Vagina (tissue), 2 donors: ENCODE measurements around the gene ICAM5. TPM values are rescaled to one million over a fixed set of nuclear protein-coding genes. Genes with fewer than 3 reads are reported as not detected.

Experiments used
- DNase-seq, 2 donors: peaks; one replicate each; pipeline ENCODE4 v3.0.0-alpha.2; 2017; ENCODE audit errors: extremely low spot score in 2 of 2
- H3K27ac ChIP-seq: fragments of 200-600 bp; sonication (generic); one replicate; pipeline ENCODE4 v1.5.1; 2019
- H3K27me3 ChIP-seq: fragments of 200-600 bp; sonication (generic); one replicate; pipeline ENCODE4 v1.5.1; 2019
- H3K36me3 ChIP-seq, 2 donors: fragments of 200-600 bp; sonication (generic); one replicate each; pipeline ENCODE4 v1.5.1; 2017 to 2019
- H3K4me1 ChIP-seq: fragments of 200-600 bp; sonication (generic); one replicate; pipeline ENCODE4 v1.5.1; 2019
- H3K4me3 ChIP-seq, 2 donors: fragments of 200-600 bp; sonication (generic); 1 replicate in 1 of 2; 2 replicates in 1 of 2; pipeline ENCODE4 v1.5.1; 2016 to 2019
- H3K9me3 ChIP-seq: fragments of 200-600 bp; sonication (generic); one replicate; pipeline ENCODE4 v1.5.1; 2019
- POLR2A ChIP-seq, 2 donors: fragments of 450-650 bp; IDR thresholded peaks; one replicate each; pipeline ENCODE4 v1.6.1; 2017; ENCODE audit warnings: antibody characterized with exemption in 2 of 2, mild to moderate bottlenecking in 2 of 2, moderate library complexity in 2 of 2
- POLR2AphosphoS5 ChIP-seq, 2 donors: sonication (generic); formaldehyde crosslinking; IDR thresholded peaks; one replicate each; pipeline ENCODE4 v1.9.0; 2017; ENCODE audit warnings: antibody characterized with exemption in 2 of 2, mild to moderate bottlenecking in 2 of 2, low read depth in 1 of 2; ENCODE audit not compliant: insufficient read depth in 1 of 2
- intact Hi-C: fragments of 100-400 bp; cut with DNase I; formaldehyde crosslinking; loops from one replicate; pipeline ENCODE4 v1.15.1; 2023
- total RNA-seq: library from RNA; depleted of rRNA; stranded (reverse); fragments of >200 nt; gene quantifications from one replicate; pipeline ENCODE4 v1.2.3, GENCODE V29; 2016
- TF ChIP-seq, protein P1 (sequence below), 3 experiments: fragments of 450-650 bp in 2 of 3; fragments of 200-600 bp in 1 of 3; sonication (generic) in 1 of 3; IDR thresholded peaks; one replicate each; pipeline ENCODE4 v1.5.1; 2017 to 2019; ENCODE audit warnings: antibody characterized with exemption in 3 of 3, mild to moderate bottlenecking in 2 of 3, moderate library complexity in 2 of 3

Gene ICAM5
- total RNA-seq, 1 donor from 2014 or later: 2.0 TPM

DNA sequence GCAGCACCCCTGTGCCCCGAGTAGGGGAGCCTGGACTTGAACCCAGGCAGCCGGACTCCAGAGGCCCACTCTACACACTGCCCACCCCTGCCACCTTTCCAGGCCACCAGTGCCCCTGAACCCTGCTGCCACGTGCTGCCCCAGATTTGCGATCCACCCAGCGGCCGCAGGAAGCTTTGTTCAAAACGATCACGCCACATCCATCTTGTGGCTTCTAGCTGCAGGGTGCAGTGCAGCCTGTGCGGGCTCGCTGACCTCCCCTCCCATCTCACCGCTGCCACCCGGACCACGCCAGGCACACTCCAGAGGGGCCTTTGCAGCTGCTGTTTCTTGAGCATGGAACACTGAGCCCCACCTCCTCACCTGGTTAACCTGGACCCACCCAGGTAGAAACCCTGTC lies 39.8 kb downstream of the ICAM5 start:
- Histone ChIP-seq H3K27me3 (no peaks in the 10 kb centered on the region), H3K4me3 (no peak overlapping the region), H3K36me3 (peaks cover 0 to 59% of the 10 kb centered on the region in 2 donors), H3K9me3 (no peaks in the 10 kb centered on the region), H3K4me1 (peaks cover 23% of the 10 kb centered on the region), H3K27ac (no peak overlapping the region)
- DNase-seq: no peak
- intact Hi-C loops: loop anchor here (5.0 kb wide), 1 partner anchor 58 kb away; no protein-coding TSS in a partner anchor
- TF ChIP-seq POLR2A (IDR thresholded peaks at IDR 0.05) (no peak), POLR2AphosphoS5 (IDR thresholded peaks at IDR 0.05; ENCODE audit: insufficient read depth in 1 of 2, low read depth in 1 of 2) (no peak)
- TF ChIP-seq, protein P1, sequence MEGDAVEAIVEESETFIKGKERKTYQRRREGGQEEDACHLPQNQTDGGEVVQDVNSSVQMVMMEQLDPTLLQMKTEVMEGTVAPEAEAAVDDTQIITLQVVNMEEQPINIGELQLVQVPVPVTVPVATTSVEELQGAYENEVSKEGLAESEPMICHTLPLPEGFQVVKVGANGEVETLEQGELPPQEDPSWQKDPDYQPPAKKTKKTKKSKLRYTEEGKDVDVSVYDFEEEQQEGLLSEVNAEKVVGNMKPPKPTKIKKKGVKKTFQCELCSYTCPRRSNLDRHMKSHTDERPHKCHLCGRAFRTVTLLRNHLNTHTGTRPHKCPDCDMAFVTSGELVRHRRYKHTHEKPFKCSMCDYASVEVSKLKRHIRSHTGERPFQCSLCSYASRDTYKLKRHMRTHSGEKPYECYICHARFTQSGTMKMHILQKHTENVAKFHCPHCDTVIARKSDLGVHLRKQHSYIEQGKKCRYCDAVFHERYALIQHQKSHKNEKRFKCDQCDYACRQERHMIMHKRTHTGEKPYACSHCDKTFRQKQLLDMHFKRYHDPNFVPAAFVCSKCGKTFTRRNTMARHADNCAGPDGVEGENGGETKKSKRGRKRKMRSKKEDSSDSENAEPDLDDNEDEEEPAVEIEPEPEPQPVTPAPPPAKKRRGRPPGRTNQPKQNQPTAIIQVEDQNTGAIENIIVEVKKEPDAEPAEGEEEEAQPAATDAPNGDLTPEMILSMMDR (IDR thresholded peaks at IDR 0.05): no peak

DNA sequence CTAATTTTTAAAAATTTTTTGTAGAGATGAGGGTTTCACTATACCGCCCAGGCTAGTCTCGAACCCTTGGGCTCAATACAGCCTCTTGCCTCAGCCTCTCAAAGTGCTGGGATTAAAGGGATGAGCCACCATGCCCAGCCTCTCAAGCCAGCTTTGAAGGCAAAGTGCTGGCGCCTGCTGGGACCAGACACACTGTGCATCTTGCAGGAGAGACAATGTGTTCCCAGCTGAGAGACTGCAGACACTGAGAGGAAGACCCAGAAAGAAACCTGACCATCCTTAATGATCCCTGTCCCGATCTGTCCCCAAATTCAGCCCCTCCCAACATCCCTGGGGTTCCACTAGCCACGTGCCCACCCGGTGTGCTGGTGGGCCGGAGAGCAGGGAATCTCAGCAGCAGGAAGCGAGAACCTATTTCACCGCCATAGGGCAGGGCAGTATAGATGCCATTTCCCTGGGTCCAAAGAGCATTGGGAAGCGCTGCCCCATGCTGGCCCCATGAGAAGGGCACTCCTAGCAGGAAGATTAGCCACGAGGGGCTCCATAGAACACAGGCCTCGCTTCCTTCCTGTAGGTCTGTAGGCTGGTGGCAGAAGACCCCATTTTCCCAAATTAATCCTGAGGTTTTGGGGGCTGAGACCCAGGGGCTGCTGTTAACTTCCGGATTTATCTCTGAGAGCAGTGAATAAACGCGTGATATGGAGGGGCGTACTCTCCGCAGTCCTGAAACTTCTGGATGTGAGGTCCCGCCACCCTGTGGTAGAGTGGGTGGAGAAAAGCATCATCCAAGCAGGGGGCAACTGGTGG lies 42.6 kb downstream of the ICAM5 start:
- Histone ChIP-seq H3K4me3 (peak overlapping the region; percentile 74 to 92), H3K36me3 (peaks cover 0 to 31% of the 10 kb centered on the region in 2 donors)
- TF ChIP-seq POLR2A (IDR thresholded peaks at IDR 0.05) (no peak), POLR2AphosphoS5 (IDR thresholded peaks at IDR 0.05; ENCODE audit: insufficient read depth in 1 of 2, low read depth in 1 of 2) (no peak)
- TF ChIP-seq, protein P1 (IDR thresholded peaks at IDR 0.05): no peak

DNA sequence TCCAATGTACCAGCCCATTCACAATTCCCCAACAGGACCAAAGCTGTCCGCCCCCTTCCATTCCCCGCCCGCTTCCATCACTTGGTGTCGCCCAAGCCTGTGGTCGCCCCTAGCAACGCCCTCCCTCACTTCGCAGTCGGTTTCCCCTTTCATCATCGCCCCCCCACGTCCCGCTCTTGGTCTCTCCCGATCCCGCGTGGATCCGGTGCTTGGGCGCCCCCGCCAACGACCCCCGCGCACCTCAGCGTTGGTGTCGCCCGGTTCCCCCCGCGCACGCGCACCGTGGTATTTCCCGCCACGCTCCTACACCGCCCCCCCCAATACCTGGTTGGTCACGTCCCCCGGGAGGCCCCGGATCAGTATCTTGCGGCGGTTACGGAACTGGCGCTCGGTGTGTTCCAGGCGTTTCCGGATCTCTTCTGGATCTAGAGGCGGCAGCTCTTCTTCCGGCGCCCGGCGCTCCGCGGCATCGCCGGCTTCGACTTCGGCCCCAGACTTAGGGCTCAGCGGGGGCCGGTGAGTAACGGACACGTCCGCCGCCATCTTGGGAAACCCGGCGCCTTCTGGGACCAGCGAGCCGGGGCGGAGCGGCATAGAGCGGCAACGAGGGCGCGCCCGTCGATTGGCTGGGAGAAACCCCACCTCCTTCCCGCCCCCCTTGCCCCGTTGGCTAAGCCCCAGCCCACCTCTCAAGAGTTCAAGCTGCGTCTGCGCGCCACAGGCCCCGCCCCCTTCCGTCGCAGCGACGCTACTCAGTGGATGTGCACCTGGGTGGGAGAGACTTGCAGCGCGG lies 43.4 kb downstream of the ICAM5 start, which contains the start of gene RAVER1:
Gene RAVER1, minus strand, starts transcription at position 565 of the 793 bp plus-strand sequence. Its CDS starts 22 bp downstream, at position 543.
- Histone ChIP-seq H3K4me3 (peak within 1 kb of the TSS; percentile 74 to 92), H3K27me3 (no peaks in the 10 kb centered on the region), H3K4me1 (peaks cover 23% of the 10 kb centered on the region), H3K9me3 (no peaks in the 10 kb centered on the region), H3K27ac (peak within 1 kb of the TSS; percentile 78), H3K36me3 (peaks cover 0 to 23% of the 10 kb centered on the region in 2 donors)
- intact Hi-C loops: loop anchor here (5.0 kb wide), 1 partner anchor 61 kb away; the partner anchor contains the start of gene ICAM1
- DNase-seq: peak in 1 of 2 donors; percentile 96
- TF ChIP-seq POLR2AphosphoS5 (IDR thresholded peaks at IDR 0.05; ENCODE audit: insufficient read depth in 1 of 2, low read depth in 1 of 2) (peak; percentile 85 to 95), POLR2A (IDR thresholded peaks at IDR 0.05) (peak in 1 of 2 donors; percentile 51)
- TF ChIP-seq, protein P1 (IDR thresholded peaks at IDR 0.05): no peak

More for the DNA sequence above, 42.6 kb downstream of the ICAM5 start:
- peaks cover 23% of the 10 kb centered on the region for H3K4me1 ChIP-seq
- H3K27me3 ChIP-seq: no peaks in the 10 kb centered on the region
- intact Hi-C loops: loop anchor here (5.0 kb wide), 1 partner anchor 60 kb away; the partner anchor contains the start of gene ICAM1
- no peaks in the 10 kb centered on the region for H3K9me3 ChIP-seq
- no peak for DNase-seq
- H3K27ac ChIP-seq: peak overlapping the region; percentile 78

DNA sequence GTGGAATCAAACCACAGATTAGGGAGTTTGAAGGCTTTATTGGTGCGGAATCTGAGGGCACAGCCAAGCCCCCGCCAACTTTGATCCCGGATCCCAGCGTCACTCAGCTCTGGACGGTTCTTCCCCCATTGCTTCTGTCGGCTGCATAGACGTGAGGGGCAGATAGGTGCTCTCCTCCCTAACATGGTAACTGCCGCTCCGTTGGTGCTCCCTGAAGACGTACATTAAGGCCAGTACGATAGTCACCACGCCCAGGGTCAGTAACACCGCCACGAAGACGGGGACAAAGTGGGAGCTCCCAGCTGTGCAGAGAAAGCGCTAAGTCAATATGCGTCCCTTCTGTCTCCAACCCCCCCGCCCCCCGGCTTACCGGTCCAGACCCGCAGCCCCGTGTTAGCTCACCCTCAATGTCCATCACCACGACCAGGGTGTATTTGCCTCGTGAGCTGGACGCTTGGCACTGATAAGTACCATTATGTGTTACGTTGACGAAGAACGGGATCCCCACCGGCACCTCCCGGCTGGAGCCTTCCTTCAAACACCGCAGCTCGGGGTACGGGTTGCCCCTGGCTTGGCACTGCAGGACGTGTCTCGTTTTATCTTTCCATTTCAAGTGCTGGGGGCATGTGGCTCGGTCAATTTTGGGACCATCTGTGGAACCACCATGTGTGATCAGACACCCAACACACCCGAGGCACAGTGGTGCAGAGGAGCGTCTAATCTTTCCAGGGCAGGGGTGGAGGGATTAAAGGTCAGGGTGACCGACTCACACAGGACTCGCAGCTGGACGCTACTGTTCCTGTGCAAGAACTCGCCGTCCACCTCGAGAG lies 44.2 kb downstream of the ICAM5 start:
- peaks cover 0 to 15% of the 10 kb centered on the region in 2 donors for H3K36me3 ChIP-seq
- no peak for DNase-seq
- H3K4me1 ChIP-seq: peaks cover 23% of the 10 kb centered on the region
- H3K27ac ChIP-seq: peak overlapping the region; percentile 78
- TF ChIP-seq POLR2A (IDR thresholded peaks at IDR 0.05): no peak
- TF ChIP-seq, protein P1 (IDR thresholded peaks at IDR 0.05): no peak
- no peak for TF ChIP-seq POLR2AphosphoS5 (IDR thresholded peaks at IDR 0.05; ENCODE audit: insufficient read depth in 1 of 2, low read depth in 1 of 2)
- H3K9me3 ChIP-seq: no peaks in the 10 kb centered on the region
- H3K27me3 ChIP-seq: no peaks in the 10 kb centered on the region
- peak overlapping the region; percentile 74 to 92 for H3K4me3 ChIP-seq
- intact Hi-C loops: loop anchor here (5.0 kb wide), 1 partner anchor 62 kb away; the partner anchor contains the start of gene ICAM1
